HEK293T (cell line): ENCODE data around the gene CHMP4B.

Experiments used
- CTCF ChIA-PET: fragments of 350-600 bp; formaldehyde crosslinking; extraction: SDS; loops from one replicate; lab custom pipeline; 2021; ENCODE audit warnings: antibody characterized with exemption, inconsistent platforms; lab: Yijun Ruan, JAX
- POLR2A ChIA-PET: fragments of 350-600 bp; formaldehyde crosslinking; extraction: SDS; loops from one replicate; lab custom pipeline; 2020; ENCODE audit warnings: antibody characterized with exemption, inconsistent platforms; lab: Yijun Ruan, JAX
- DNase-seq: peaks from one replicate; pipeline ENCODE4 v3.0.0; 2012; ENCODE audit warnings: mixed read lengths; ENCODE audit errors: extremely low spot score
- ARNT ChIP-seq: fragments of 450-650 bp; IDR thresholded peaks from 2 replicates; pipeline ENCODE4 v1.6.1; 2017; ENCODE audit warnings: mild to moderate bottlenecking
- BHLHE40 ChIP-seq: fragments of 450-650 bp; IDR thresholded peaks from 2 replicates; pipeline ENCODE4 v1.6.1; 2016; ENCODE audit warnings: mild to moderate bottlenecking, moderate library complexity, borderline replicate concordance
- CTBP1 ChIP-seq: fragments of 450-650 bp; IDR thresholded peaks from 2 replicates; pipeline ENCODE4 v1.6.1; 2016; ENCODE audit warnings: borderline replicate concordance
- ELF4 ChIP-seq: fragments of 450-650 bp; IDR thresholded peaks from 2 replicates; pipeline ENCODE4 v1.6.1; 2017; ENCODE audit warnings: antibody characterized with exemption
- FOXA1 ChIP-seq: fragments of 450-650 bp; IDR thresholded peaks from 2 replicates; pipeline ENCODE4 v1.6.1; 2016; ENCODE audit warnings: mild to moderate bottlenecking
- FOXK2 ChIP-seq: fragments of 450-650 bp; IDR thresholded peaks from 2 replicates; pipeline ENCODE4 v1.6.1; 2016; ENCODE audit warnings: mild to moderate bottlenecking
- FOXM1 ChIP-seq: fragments of 450-650 bp; IDR thresholded peaks from 2 replicates; pipeline ENCODE4 v1.6.1; 2017; ENCODE audit warnings: mild to moderate bottlenecking, borderline replicate concordance
- HDGF ChIP-seq: fragments of 450-650 bp; IDR thresholded peaks from 2 replicates; pipeline ENCODE4 v1.6.1; 2017; ENCODE audit warnings: antibody characterized with exemption, borderline replicate concordance
- L3MBTL2 ChIP-seq: fragments of 450-650 bp; conservative IDR thresholded peaks from 2 replicates; pipeline ENCODE4 v1.6.1; 2016; ENCODE audit warnings: mild to moderate bottlenecking
- LEF1 ChIP-seq: fragments of 450-650 bp; IDR thresholded peaks from 2 replicates; pipeline ENCODE4 v1.6.1; 2017; ENCODE audit warnings: mild to moderate bottlenecking, borderline replicate concordance
- NFRKB ChIP-seq: fragments of 450-650 bp; IDR thresholded peaks from 2 replicates; pipeline ENCODE4 v1.6.1; 2016; ENCODE audit warnings: mild to moderate bottlenecking, moderate library complexity
- PKNOX1 ChIP-seq: fragments of 450-650 bp; IDR thresholded peaks from 2 replicates; pipeline ENCODE4 v1.6.1; 2016
- SP1 ChIP-seq: fragments of 450-650 bp; IDR thresholded peaks from 2 replicates; pipeline ENCODE4 v1.6.1; 2017
- SUZ12 ChIP-seq: fragments of 450-650 bp; IDR thresholded peaks from 2 replicates; pipeline ENCODE4 v1.6.1; 2016; ENCODE audit warnings: mild to moderate bottlenecking
- TARDBP ChIP-seq: fragments of 450-650 bp; IDR thresholded peaks from 2 replicates; pipeline ENCODE4 v1.6.1; 2016
- ZNF384 ChIP-seq: fragments of 450-650 bp; IDR thresholded peaks from 2 replicates; pipeline ENCODE4 v1.6.1; 2016

Gene CHMP4B

GRCh38 chr20:33840759-33841435 is 29.7 kb downstream of the CHMP4B start:
- POLR2A ChIA-PET = no interaction called here
- no peak for TF ChIP-seq PKNOX1
- no peak for TF ChIP-seq FOXK2
- TF ChIP-seq ARNT = no peak
- TF ChIP-seq CTBP1 = no peak
- no peak for TF ChIP-seq BHLHE40
- no peak for TF ChIP-seq FOXA1
- no peak for TF ChIP-seq LEF1
- no peak for TF ChIP-seq TARDBP
- TF ChIP-seq NFRKB = no peak
- no peak for TF ChIP-seq L3MBTL2
- TF ChIP-seq FOXM1 = no peak
- TF ChIP-seq SUZ12 = no peak
- TF ChIP-seq SP1 = no peak
- no peak for TF ChIP-seq HDGF
- no peak for TF ChIP-seq ELF4
- no peak for TF ChIP-seq ZNF384
- CTCF ChIA-PET = no interaction called here
- no peak for DNase-seq

- no peak for DNase-seq
- POLR2A ChIA-PET = no interaction called here
- no peak for TF ChIP-seq FOXA1
- no peak for TF ChIP-seq CTBP1
- TF ChIP-seq LEF1 = no peak
- no peak for TF ChIP-seq SUZ12
- TF ChIP-seq HDGF = no peak
- TF ChIP-seq PKNOX1 = no peak
- TF ChIP-seq ARNT = no peak
- no peak for TF ChIP-seq L3MBTL2
- no peak for TF ChIP-seq BHLHE40
- no peak for TF ChIP-seq FOXK2
- TF ChIP-seq NFRKB = no peak
- TF ChIP-seq SP1 = no peak
- TF ChIP-seq ELF4 = no peak
- TF ChIP-seq FOXM1 = no peak
- TF ChIP-seq TARDBP = no peak
- CTCF ChIA-PET = no interaction called here
Observed at GRCh38 chr20:33841436-33841799, 30.3 kb downstream of the CHMP4B start.

GRCh38 chr20:33842346-33842745 is 31.2 kb downstream of the CHMP4B start:
- no peak for DNase-seq
- ChIA-PET POLR2A (no interaction called here), CTCF (interaction anchor here (0.7 kb wide), 1 partner anchor 8 kb away, joined by 3 read pairs; no protein-coding TSS in a partner anchor)
- no peak for TF ChIP-seq HDGF
- no peak for TF ChIP-seq SUZ12
- TF ChIP-seq ARNT = no peak
- TF ChIP-seq ZNF384 = no peak
- TF ChIP-seq FOXK2 = no peak
- TF ChIP-seq NFRKB = no peak
- no peak for TF ChIP-seq L3MBTL2
- no peak for TF ChIP-seq TARDBP
- TF ChIP-seq LEF1 = no peak
- TF ChIP-seq ELF4 = no peak
- no peak for TF ChIP-seq CTBP1

GRCh38 chr20:33843050-33843449 is 31.9 kb downstream of the CHMP4B start:
- POLR2A ChIA-PET = no interaction called here
- no peak for DNase-seq
- no peak for TF ChIP-seq ZNF384
- TF ChIP-seq FOXA1 = no peak
- TF ChIP-seq HDGF = no peak
- no peak for TF ChIP-seq FOXK2
- CTCF ChIA-PET = no interaction called here

GRCh38 chr20:33843854-33844253 is 32.7 kb downstream of the CHMP4B start:
- TF ChIP-seq ELF4 (no peak), BHLHE40 (no peak), FOXM1 (no peak), ZNF384 (no peak), L3MBTL2 (no peak), FOXK2 (no peak), ARNT (no peak), SP1 (no peak), FOXA1 (no peak), PKNOX1 (no peak), LEF1 (no peak), NFRKB (no peak), SUZ12 (no peak), TARDBP (no peak), CTBP1 (no peak), HDGF (no peak)
- no peak for DNase-seq
- POLR2A ChIA-PET = no interaction called here
- CTCF ChIA-PET = no interaction called here

- DNase-seq = no peak
- CTCF ChIA-PET = interaction anchor here (1.1 kb wide), 1 partner anchor 17 kb away, joined by 3 read pairs; no protein-coding TSS in a partner anchor
- TF ChIP-seq ARNT = no peak
- no peak for TF ChIP-seq HDGF
- no peak for TF ChIP-seq FOXA1
- TF ChIP-seq FOXM1 = no peak
- TF ChIP-seq LEF1 = no peak
- TF ChIP-seq NFRKB = no peak
- TF ChIP-seq TARDBP = no peak
- TF ChIP-seq SP1 = no peak
- no peak for TF ChIP-seq CTBP1
- TF ChIP-seq ZNF384 = no peak
- TF ChIP-seq SUZ12 = no peak
- POLR2A ChIA-PET = no interaction called here
Observed at GRCh38 chr20:33846291-33846935, 35.3 kb downstream of the CHMP4B start.
